H9 (cell line): ENCODE results near the gene MOV10. TPM values are rescaled to one million over a fixed set of nuclear protein-coding genes. Genes with fewer than 3 reads are reported as not detected.
A peak's percentile ranks its signal among the peaks of the same experiment; 100 is the strongest.

Source experiments
- DNase-seq: peaks from one replicate; pipeline ENCODE4 v3.0.0-alpha.2; 2017
- H2AFZ ChIP-seq: one replicate; pipeline ENCODE4 v1.6.1; 2013; ENCODE audit warnings: mild to moderate bottlenecking, low read length, control low read depth, moderate library complexity
- H2AK5ac ChIP-seq: 2 replicates; pipeline ENCODE4 v1.6.1; 2013; ENCODE audit warnings: low read length, control low read depth, mixed read lengths; ENCODE audit not compliant: insufficient read length
- H2BK120ac ChIP-seq: one replicate; pipeline ENCODE4 v1.6.1; 2013; ENCODE audit warnings: low read depth, mild to moderate bottlenecking, low read length, control low read depth, inconsistent platforms; ENCODE audit not compliant: poor library complexity, severe bottlenecking
- H2BK12ac ChIP-seq: 2 replicates; pipeline ENCODE4 v1.6.1; 2013; ENCODE audit warnings: low read length, control low read depth, mixed read lengths, low read depth; ENCODE audit not compliant: insufficient read length
- H2BK15ac ChIP-seq: 2 replicates; pipeline ENCODE4 v1.6.1; 2013; ENCODE audit warnings: low read depth, low read length, control low read depth
- H2BK20ac ChIP-seq: one replicate; pipeline ENCODE4 v1.6.1; 2013; ENCODE audit warnings: low read depth, mild to moderate bottlenecking, low read length, control low read depth, inconsistent platforms; ENCODE audit not compliant: poor library complexity, severe bottlenecking
- H2BK5ac ChIP-seq: 2 replicates; pipeline ENCODE4 v1.6.1; 2013; ENCODE audit warnings: low read length, control low read depth, mixed read lengths; ENCODE audit not compliant: insufficient read length
- H3K14ac ChIP-seq: 2 replicates; pipeline ENCODE4 v1.6.1; 2013; ENCODE audit warnings: low read length, control low read depth; ENCODE audit not compliant: insufficient read depth
- H3K18ac ChIP-seq: 2 replicates; pipeline ENCODE4 v1.6.1; 2013; ENCODE audit warnings: low read depth, mild to moderate bottlenecking, mixed read lengths, low read length, control low read depth; ENCODE audit not compliant: insufficient read length
- H3K23ac ChIP-seq: 2 replicates; pipeline ENCODE4 v1.6.1; 2013; ENCODE audit warnings: low read length, control low read depth, mixed read lengths, low read depth; ENCODE audit not compliant: insufficient read length
- H3K23me2 ChIP-seq: 2 replicates; pipeline ENCODE4 v1.6.1; 2013; ENCODE audit warnings: low read depth, mild to moderate bottlenecking, mixed read lengths, low read length, control low read depth; ENCODE audit not compliant: insufficient read length, poor library complexity, severe bottlenecking
- H3K27ac ChIP-seq: 2 replicates; pipeline ENCODE4 v1.5.1; 2013; ENCODE audit warnings: low read length, control low read depth, mixed read lengths, low read depth; ENCODE audit not compliant: insufficient read length
- H3K27me3 ChIP-seq: 2 replicates; pipeline ENCODE4 v1.6.1; 2013; ENCODE audit warnings: low read length, control low read depth, inconsistent platforms; ENCODE audit not compliant: insufficient read depth
- H3K4ac ChIP-seq: 2 replicates; pipeline ENCODE4 v1.6.1; 2013; ENCODE audit warnings: low read depth, mild to moderate bottlenecking, control low read depth, inconsistent platforms, low read length, moderate library complexity
- H3K4me1 ChIP-seq: 2 replicates; pipeline ENCODE4 v1.6.1; 2013; ENCODE audit warnings: low read length, control low read depth, inconsistent platforms; ENCODE audit not compliant: insufficient read depth
- H3K4me2 ChIP-seq: 2 replicates; pipeline ENCODE4 v1.6.1; 2013; ENCODE audit warnings: low read length, control low read depth, mixed read lengths; ENCODE audit not compliant: insufficient read length, insufficient read depth
- H3K56ac ChIP-seq: 2 replicates; pipeline ENCODE4 v1.6.1; 2013; ENCODE audit warnings: low read depth, mild to moderate bottlenecking, mixed read lengths, low read length, control low read depth; ENCODE audit not compliant: insufficient read length
- H3K79me1 ChIP-seq: 2 replicates; pipeline ENCODE4 v1.6.1; 2013; ENCODE audit warnings: low read depth, mild to moderate bottlenecking, moderate library complexity, low read length, control low read depth, inconsistent platforms; ENCODE audit not compliant: insufficient read depth, poor library complexity, severe bottlenecking
- H3K79me2 ChIP-seq: 2 replicates; pipeline ENCODE4 v1.6.1; 2013; ENCODE audit warnings: low read length, control low read depth, inconsistent platforms; ENCODE audit not compliant: insufficient read depth
- H3K9ac ChIP-seq: 2 replicates; pipeline ENCODE4 v1.6.1; 2013; ENCODE audit warnings: low read length, control low read depth, mixed read lengths; ENCODE audit not compliant: insufficient read length; ENCODE audit errors: extremely low read depth
- H3K9me3 ChIP-seq: one replicate; pipeline ENCODE4 v1.6.1; 2013; ENCODE audit warnings: low read depth, low read length, inconsistent platforms; ENCODE audit not compliant: control insufficient read depth
- H3T11ph ChIP-seq: one replicate; pipeline ENCODE4 v1.6.1; 2013; ENCODE audit warnings: mild to moderate bottlenecking, low read length, control low read depth, inconsistent platforms
- H4K20me1 ChIP-seq: one replicate; pipeline ENCODE4 v1.6.1; 2013; ENCODE audit not compliant: control insufficient read depth, insufficient read length, insufficient read depth
- H4K5ac ChIP-seq: 2 replicates; pipeline ENCODE4 v1.6.1; 2013; ENCODE audit warnings: low read depth, mild to moderate bottlenecking, mixed read lengths, low read length, control low read depth; ENCODE audit not compliant: insufficient read length
- H4K8ac ChIP-seq: replicated peaks from 2 replicates; pipeline ENCODE4 v1.6.1; 2013; ENCODE audit warnings: low read length, control low read depth, mixed read lengths, low read depth; ENCODE audit not compliant: insufficient read length
- H4K91ac ChIP-seq: 2 replicates; pipeline ENCODE4 v1.6.1; 2013; ENCODE audit warnings: low read depth, mild to moderate bottlenecking, moderate library complexity, mixed read lengths, low read length, control low read depth; ENCODE audit not compliant: insufficient read length
- H3K27ac Mint-ChIP-seq, 3 experiments: 2 replicates in 2 of 3; 3 replicates in 1 of 3; pipeline ENCODE4 v1.8.0; 2020 to 2021; ENCODE audit warnings: mixed read lengths in 3 of 3, mild to moderate bottlenecking in 1 of 3, moderate library complexity in 1 of 3
- H3K27me3 Mint-ChIP-seq: 2 replicates; pipeline ENCODE4 v1.8.0; 2021; ENCODE audit warnings: low read depth, mild to moderate bottlenecking, moderate library complexity, mixed read lengths
- H3K36me3 Mint-ChIP-seq, 3 experiments: 2 replicates in 2 of 3; 3 replicates in 1 of 3; pipeline ENCODE4 v1.8.0; 2020 to 2021; ENCODE audit warnings: low read depth in 3 of 3, mixed read lengths in 3 of 3; ENCODE audit not compliant: insufficient read depth in 1 of 3
- H3K4me1 Mint-ChIP-seq, 2 experiments: 2 replicates each; pipeline ENCODE4 v1.8.0; 2020; ENCODE audit warnings: mixed read lengths in 2 of 2
- H3K4me3 Mint-ChIP-seq, 2 experiments: 2 replicates in 1 of 2; 3 replicates in 1 of 2; pipeline ENCODE4 v1.8.0; 2020 to 2021; ENCODE audit warnings: mild to moderate bottlenecking in 2 of 2, mixed read lengths in 2 of 2, moderate library complexity in 1 of 2
- H3K9me3 Mint-ChIP-seq, 2 experiments: 2 replicates in 1 of 2; 3 replicates in 1 of 2; pipeline ENCODE4 v1.8.0; 2020; ENCODE audit warnings: mild to moderate bottlenecking in 2 of 2, mixed read lengths in 2 of 2, moderate library complexity in 1 of 2
- WGBS: extraction: QIAGEN DNeasy Blood & Tissue Kit; methylation state at CpG from one replicate; pipeline ENCODE4 v1.1.7; 2013; ENCODE audit warnings: missing lambda C conversion rate, low lambda C conversion rate, mixed read lengths; ENCODE audit not compliant: insufficient read length; ENCODE audit errors: extremely low coverage; 5-methylcytosine and 5-hydroxymethylcytosine counted together
- total RNA-seq: library from RNA; stranded (reverse); gene quantifications from 2 replicates; pipeline ENCODE4 v1.2.1, GENCODE V29; 2021
- TF ChIP-seq, protein P1 (sequence below): fragments of 200-600 bp; sonication (generic); conservative IDR thresholded peaks from 3 replicates; pipeline ENCODE4 v1.8.0; 2021; ENCODE audit warnings: antibody characterized with exemption, mild to moderate bottlenecking

Gene MOV10
- total RNA-seq, 1 experiment from 2014 or later, result 77.8 TPM

DNA sequence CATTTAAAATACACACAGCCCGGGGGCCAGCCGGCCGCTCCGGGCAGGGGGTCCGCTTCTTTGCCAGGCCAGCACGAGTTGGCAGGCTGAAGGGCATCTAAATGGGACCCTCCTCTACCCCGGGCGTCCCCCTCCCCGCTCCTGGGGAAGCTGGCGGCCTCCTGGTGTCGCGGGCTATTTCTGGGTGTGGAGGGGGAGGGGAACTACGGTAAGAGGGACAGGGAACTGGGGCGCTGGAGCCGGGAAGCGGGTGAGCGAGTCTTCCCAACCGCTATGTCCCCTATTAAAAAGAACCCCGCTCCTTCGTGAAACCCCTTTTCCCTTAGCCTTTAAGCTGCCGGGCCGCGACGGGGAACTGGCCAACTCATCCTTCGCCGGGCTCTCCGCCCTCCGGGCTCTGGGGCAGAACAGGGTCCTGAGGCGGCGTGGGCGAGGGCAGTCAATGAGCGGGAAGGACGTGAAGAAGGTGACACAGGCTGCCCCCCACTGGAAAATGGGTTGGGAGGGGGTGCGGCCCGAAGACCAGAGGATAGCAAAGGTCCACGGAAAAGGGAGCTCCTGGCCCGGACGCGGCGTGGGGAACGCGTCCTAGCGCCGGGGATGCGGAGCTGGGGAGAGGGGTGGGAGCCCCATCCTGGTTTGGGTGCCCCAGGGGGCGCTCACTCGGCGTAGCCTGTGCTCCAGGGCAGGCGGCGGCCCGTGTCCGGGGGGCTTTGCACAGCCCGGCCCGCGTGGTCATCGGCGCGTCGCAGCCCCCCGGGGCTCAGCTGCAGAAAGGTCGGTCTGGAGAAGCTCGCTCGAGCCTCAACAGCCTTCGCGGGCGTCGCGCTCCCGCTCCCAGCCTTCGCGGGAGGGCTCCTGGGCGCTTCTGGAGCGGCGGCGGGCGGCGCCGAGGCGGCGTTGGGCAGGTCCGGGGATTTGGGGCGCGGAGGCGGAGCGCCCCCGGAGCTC lies 40.1 kb downstream of the MOV10 start:
- peak overlapping the region; percentile 57 for H3K4me2 ChIP-seq
- no peaks in the 10 kb centered on the region for H3K79me1 ChIP-seq
- Mint-ChIP-seq H3K9me3 (peaks cover 0 to 3% of the 10 kb centered on the region in 2 experiments; a peak in 2 of 5 replicates), H3K4me1 (peaks cover 49 to 55% of the 10 kb centered on the region in 2 experiments), H3K4me3 (peak overlapping the region; percentile 75 to 95), H3K27me3 (peaks cover 52% of the 10 kb centered on the region), H3K27ac (no peak overlapping the region), H3K36me3 (peaks cover 9 to 18% (median 12%) of the 10 kb centered on the region in 3 experiments)
- H2BK12ac ChIP-seq, result no peak overlapping the region
- no peak overlapping the region for H3K14ac ChIP-seq
- H3T11ph ChIP-seq, result no peak overlapping the region
- DNase-seq, result peak; percentile 47
- no CpG with 5 or more reads among the region's 86 CpGs for WGBS
- H4K20me1 ChIP-seq, result no peaks in the 10 kb centered on the region
- no peak overlapping the region for H2BK15ac ChIP-seq
- no peaks in the 10 kb centered on the region for H3K9me3 ChIP-seq
- no peak overlapping the region for H2AK5ac ChIP-seq
- H4K5ac ChIP-seq, result no peak overlapping the region
- H3K4me1 ChIP-seq, result peaks cover 3% of the 10 kb centered on the region; the same call in 1 of the 2 replicates
- no peak overlapping the region for H4K8ac ChIP-seq
- no peak overlapping the region for H3K18ac ChIP-seq
- H3K27me3 ChIP-seq, result no peaks in the 10 kb centered on the region; the same call in 1 of the 2 replicates
- H2BK20ac ChIP-seq, result no peak overlapping the region
- H3K27ac ChIP-seq, result no peak overlapping the region
- no peaks in the 10 kb centered on the region; the same call in 1 of the 2 replicates for H3K79me2 ChIP-seq
- H3K56ac ChIP-seq, result no peak overlapping the region
- H2BK5ac ChIP-seq, result no peak overlapping the region
- no peak overlapping the region for H2BK120ac ChIP-seq
- H3K23me2 ChIP-seq, result peaks cover 19% of the 10 kb centered on the region
- H4K91ac ChIP-seq, result no peak overlapping the region
- H3K9ac ChIP-seq, result no peak overlapping the region
- TF ChIP-seq, protein P1, sequence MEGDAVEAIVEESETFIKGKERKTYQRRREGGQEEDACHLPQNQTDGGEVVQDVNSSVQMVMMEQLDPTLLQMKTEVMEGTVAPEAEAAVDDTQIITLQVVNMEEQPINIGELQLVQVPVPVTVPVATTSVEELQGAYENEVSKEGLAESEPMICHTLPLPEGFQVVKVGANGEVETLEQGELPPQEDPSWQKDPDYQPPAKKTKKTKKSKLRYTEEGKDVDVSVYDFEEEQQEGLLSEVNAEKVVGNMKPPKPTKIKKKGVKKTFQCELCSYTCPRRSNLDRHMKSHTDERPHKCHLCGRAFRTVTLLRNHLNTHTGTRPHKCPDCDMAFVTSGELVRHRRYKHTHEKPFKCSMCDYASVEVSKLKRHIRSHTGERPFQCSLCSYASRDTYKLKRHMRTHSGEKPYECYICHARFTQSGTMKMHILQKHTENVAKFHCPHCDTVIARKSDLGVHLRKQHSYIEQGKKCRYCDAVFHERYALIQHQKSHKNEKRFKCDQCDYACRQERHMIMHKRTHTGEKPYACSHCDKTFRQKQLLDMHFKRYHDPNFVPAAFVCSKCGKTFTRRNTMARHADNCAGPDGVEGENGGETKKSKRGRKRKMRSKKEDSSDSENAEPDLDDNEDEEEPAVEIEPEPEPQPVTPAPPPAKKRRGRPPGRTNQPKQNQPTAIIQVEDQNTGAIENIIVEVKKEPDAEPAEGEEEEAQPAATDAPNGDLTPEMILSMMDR, result no peak; the same call in 2 of the 3 replicates
- H3K23ac ChIP-seq, result no peak overlapping the region
- H2AFZ ChIP-seq, result no peak overlapping the region
- H3K4ac ChIP-seq, result no peak overlapping the region
